HEK293 (cell line): ENCODE measurements around the gene VANGL2.
A peak's percentile ranks its signal among the peaks of the same experiment; 100 is the strongest.

Experiments used
- CTCF ChIA-PET: fragments of 350-600 bp; formaldehyde crosslinking; extraction: SDS; loops from one replicate; lab custom pipeline; 2021; ENCODE audit warnings: antibody characterized with exemption; lab: Yijun Ruan, JAX
- POLR2A ChIA-PET: fragments of 300-600 bp; formaldehyde crosslinking; extraction: SDS; loops from one replicate; lab custom pipeline; 2020; ENCODE audit warnings: antibody characterized with exemption, inconsistent platforms; lab: Yijun Ruan, JAX
- H3K27ac ChIP-seq: fragments of 200-500 bp; sonication (Bioruptor generic); 2 replicates; pipeline ENCODE4 v1.5.1; 2014; ENCODE audit warnings: low read depth, low read length, control low read depth, inconsistent platforms; ENCODE audit errors: extremely low read depth
- H3K36me3 ChIP-seq, 2 experiments: fragments of 200-500 bp in 1 of 2; sonication (Bioruptor generic) in 1 of 2; 1 replicate in 1 of 2; 2 replicates in 1 of 2; pipeline ENCODE4 v1.5.1; 2014 to 2017; ENCODE audit warnings: inconsistent platforms in 2 of 2, low read length in 2 of 2; ENCODE audit not compliant: control insufficient read depth in 2 of 2, insufficient read depth in 1 of 2
- H3K4me1 ChIP-seq: fragments of 200-500 bp; sonication (Bioruptor generic); 2 replicates; pipeline ENCODE4 v1.5.1; 2014; ENCODE audit warnings: mild to moderate bottlenecking, low read length, inconsistent platforms; ENCODE audit not compliant: control insufficient read depth, insufficient read depth
- H3K4me3 ChIP-seq: 2 replicates; pipeline ENCODE4 v1.5.1; 2011; ENCODE audit warnings: low read depth, mild to moderate bottlenecking, control low read depth, low read length, moderate library complexity
- H3K9me3 ChIP-seq: fragments of 200-500 bp; sonication (Bioruptor generic); 2 replicates; pipeline ENCODE4 v1.5.1; 2014; ENCODE audit warnings: low read depth, low read length, inconsistent platforms; ENCODE audit not compliant: control insufficient read depth, insufficient read depth
- KLF10 ChIP-seq: fragments of 450-650 bp; IDR thresholded peaks from 2 replicates; pipeline ENCODE4 v1.5.1; 2018; ENCODE audit warnings: missing biosample characterization, mild to moderate bottlenecking, missing genetic modification characterization
- KLF7 ChIP-seq: fragments of 450-650 bp; formaldehyde crosslinking; IDR thresholded peaks from 2 replicates; pipeline ENCODE4 v1.5.1; 2016; ENCODE audit warnings: missing biosample characterization, missing genetic modification characterization, borderline replicate concordance
- KLF9 ChIP-seq: fragments of 450-650 bp; formaldehyde crosslinking; IDR thresholded peaks from 2 replicates; pipeline ENCODE4 v1.5.1; 2016; ENCODE audit warnings: missing biosample characterization, missing genetic modification characterization, low read depth
- REPIN1 ChIP-seq: fragments of 450-650 bp; formaldehyde crosslinking; IDR thresholded peaks from 2 replicates; pipeline ENCODE4 v1.5.1; 2017; ENCODE audit warnings: missing biosample characterization, missing genetic modification characterization, low read depth
- SCRT1 ChIP-seq: fragments of 450-650 bp; formaldehyde crosslinking; IDR thresholded peaks from 2 replicates; pipeline ENCODE4 v1.5.1; 2016; ENCODE audit warnings: missing biosample characterization, missing genetic modification characterization, borderline replicate concordance
- ZBTB1 ChIP-seq: fragments of 450-650 bp; formaldehyde crosslinking; IDR thresholded peaks from 2 replicates; pipeline ENCODE4 v1.5.1; 2016; ENCODE audit warnings: missing biosample characterization, missing genetic modification characterization
- ZBTB7A ChIP-seq: fragments of 450-650 bp; formaldehyde crosslinking; IDR thresholded peaks from 2 replicates; pipeline ENCODE4 v1.5.1; 2016; ENCODE audit warnings: low read depth, missing biosample characterization, missing genetic modification characterization
- ZFP3 ChIP-seq: fragments of 450-650 bp; formaldehyde crosslinking; IDR thresholded peaks from 2 replicates; pipeline ENCODE4 v1.5.1; 2016; ENCODE audit warnings: low read depth, missing biosample characterization, missing genetic modification characterization
- ZNF140 ChIP-seq: fragments of 450-650 bp; formaldehyde crosslinking; IDR thresholded peaks from 2 replicates; pipeline ENCODE4 v1.5.1; 2016; ENCODE audit warnings: missing biosample characterization, missing genetic modification characterization
- ZNF155 ChIP-seq: fragments of 450-650 bp; formaldehyde crosslinking; IDR thresholded peaks from 2 replicates; pipeline ENCODE4 v1.5.1; 2016; ENCODE audit warnings: missing biosample characterization, missing genetic modification characterization
- ZNF221 ChIP-seq: fragments of 450-650 bp; formaldehyde crosslinking; IDR thresholded peaks from 2 replicates; pipeline ENCODE4 v1.5.1; 2017; ENCODE audit warnings: missing biosample characterization, missing genetic modification characterization, borderline replicate concordance
- ZNF266 ChIP-seq: fragments of 450-650 bp; formaldehyde crosslinking; IDR thresholded peaks from 2 replicates; pipeline ENCODE4 v1.5.1; 2016; ENCODE audit warnings: missing biosample characterization, missing genetic modification characterization, low read depth
- ZNF274 ChIP-seq, 2 experiments: fragments of 200-500 bp in 1 of 2; fragments of 450-650 bp in 1 of 2; sonication (Bioruptor generic) in 1 of 2; formaldehyde crosslinking in 1 of 2; IDR thresholded peaks; 2 replicates each; pipeline versions ENCODE4 v1.5.1 to v1.6.1; 2014 to 2016; ENCODE audit warnings: borderline replicate concordance in 1 of 2, inconsistent platforms in 1 of 2, low read length in 1 of 2, missing biosample characterization in 1 of 2, missing genetic modification characterization in 1 of 2
- ZNF341 ChIP-seq: fragments of 450-650 bp; formaldehyde crosslinking; IDR thresholded peaks from 2 replicates; pipeline ENCODE4; 2016; ENCODE audit warnings: low read depth, missing biosample characterization, missing genetic modification characterization
- ZNF423 ChIP-seq: fragments of 450-650 bp; formaldehyde crosslinking; IDR thresholded peaks from 2 replicates; pipeline ENCODE4 v1.5.1; 2016; ENCODE audit warnings: missing biosample characterization, missing genetic modification characterization
- ZNF510 ChIP-seq: fragments of 450-650 bp; formaldehyde crosslinking; IDR thresholded peaks from 2 replicates; pipeline ENCODE4 v1.5.1; 2018; ENCODE audit warnings: mild to moderate bottlenecking, missing genetic modification characterization, missing biosample characterization; ENCODE audit not compliant: insufficient replicate concordance
- ZNF571 ChIP-seq: fragments of 450-650 bp; formaldehyde crosslinking; IDR thresholded peaks from 2 replicates; pipeline ENCODE4 v1.5.0; 2017; ENCODE audit warnings: missing biosample characterization, missing genetic modification characterization
- ZNF624 ChIP-seq: fragments of 450-650 bp; formaldehyde crosslinking; IDR thresholded peaks from 2 replicates; pipeline ENCODE4 v1.5.1; 2017; ENCODE audit warnings: missing biosample characterization, missing genetic modification characterization
- ZNF654 ChIP-seq: fragments of 450-650 bp; formaldehyde crosslinking; IDR thresholded peaks from 2 replicates; pipeline ENCODE4 v1.5.1; 2016; ENCODE audit warnings: low read depth, missing biosample characterization, missing genetic modification characterization
- ZNF843 ChIP-seq: fragments of 450-650 bp; formaldehyde crosslinking; IDR thresholded peaks from 2 replicates; pipeline ENCODE4 v1.5.1; 2016; ENCODE audit warnings: missing biosample characterization, missing genetic modification characterization
- ZSCAN16 ChIP-seq: fragments of 450-650 bp; formaldehyde crosslinking; IDR thresholded peaks from 2 replicates; pipeline ENCODE4 v1.5.1; 2016; ENCODE audit warnings: missing biosample characterization, missing genetic modification characterization
- ZSCAN5A ChIP-seq: fragments of 450-650 bp; formaldehyde crosslinking; IDR thresholded peaks from 2 replicates; pipeline ENCODE4 v1.5.1; 2016; ENCODE audit warnings: missing biosample characterization, missing genetic modification characterization
- TF ChIP-seq, protein P1 (sequence below): fragments of 450-650 bp; formaldehyde crosslinking; IDR thresholded peaks from 2 replicates; pipeline ENCODE4 v1.5.1; 2016; ENCODE audit warnings: missing biosample characterization, missing genetic modification characterization
- TF ChIP-seq, protein P2 (sequence below): fragments of 450-650 bp; formaldehyde crosslinking; IDR thresholded peaks from 2 replicates; pipeline ENCODE4 v1.5.1; 2016; ENCODE audit warnings: missing biosample characterization, missing genetic modification characterization

VANGL2 gene

DNA sequence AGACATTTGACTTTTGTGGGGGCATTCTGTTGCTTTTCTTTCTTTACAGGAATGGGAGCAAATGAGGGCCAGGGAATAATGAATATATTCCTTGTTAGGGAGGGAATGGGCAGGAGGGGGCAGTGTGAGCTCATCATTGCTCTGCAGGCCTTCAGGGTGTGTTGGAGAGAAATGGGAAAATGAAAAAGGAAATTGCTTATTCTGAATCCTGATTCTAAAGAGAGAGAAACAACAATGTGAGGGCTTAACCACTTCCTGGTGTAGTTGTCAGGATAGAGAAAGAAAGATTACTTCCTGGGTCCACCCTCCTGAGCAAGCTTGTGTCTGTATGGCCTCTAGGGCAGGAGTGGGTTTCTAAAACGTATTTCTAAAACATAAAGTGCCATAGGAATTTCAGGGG is 28.3 kb downstream of the VANGL2 start:
- H3K4me3 ChIP-seq: no peak overlapping the region
- H3K36me3 ChIP-seq: peaks cover 0 to 42% of the 10 kb centered on the region in 2 experiments; a peak in 1 of 3 replicates
- no peak overlapping the region for H3K27ac ChIP-seq
- no peaks in the 10 kb centered on the region for H3K9me3 ChIP-seq
- no peaks in the 10 kb centered on the region for H3K4me1 ChIP-seq
- ChIA-PET POLR2A (interaction anchor here (0.9 kb wide), 1 partner anchor 20 kb away, joined by 3 read pairs; no protein-coding TSS in a partner anchor), CTCF (interaction anchor here (0.6 to 2.0 kb wide), 26 partner anchors 10 to 525 kb away, joined by 3 to 24 read pairs (median 4); no protein-coding TSS in a partner anchor)
- TF ChIP-seq, protein P1, sequence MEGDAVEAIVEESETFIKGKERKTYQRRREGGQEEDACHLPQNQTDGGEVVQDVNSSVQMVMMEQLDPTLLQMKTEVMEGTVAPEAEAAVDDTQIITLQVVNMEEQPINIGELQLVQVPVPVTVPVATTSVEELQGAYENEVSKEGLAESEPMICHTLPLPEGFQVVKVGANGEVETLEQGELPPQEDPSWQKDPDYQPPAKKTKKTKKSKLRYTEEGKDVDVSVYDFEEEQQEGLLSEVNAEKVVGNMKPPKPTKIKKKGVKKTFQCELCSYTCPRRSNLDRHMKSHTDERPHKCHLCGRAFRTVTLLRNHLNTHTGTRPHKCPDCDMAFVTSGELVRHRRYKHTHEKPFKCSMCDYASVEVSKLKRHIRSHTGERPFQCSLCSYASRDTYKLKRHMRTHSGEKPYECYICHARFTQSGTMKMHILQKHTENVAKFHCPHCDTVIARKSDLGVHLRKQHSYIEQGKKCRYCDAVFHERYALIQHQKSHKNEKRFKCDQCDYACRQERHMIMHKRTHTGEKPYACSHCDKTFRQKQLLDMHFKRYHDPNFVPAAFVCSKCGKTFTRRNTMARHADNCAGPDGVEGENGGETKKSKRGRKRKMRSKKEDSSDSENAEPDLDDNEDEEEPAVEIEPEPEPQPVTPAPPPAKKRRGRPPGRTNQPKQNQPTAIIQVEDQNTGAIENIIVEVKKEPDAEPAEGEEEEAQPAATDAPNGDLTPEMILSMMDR (tag by site-specific recombination): peak; percentile 65
- TF ChIP-seq ZNF274 (IDR thresholded peaks at IDR 0.05; ENCODE audit: low read length): no peak
- TF ChIP-seq ZNF274 (tag by site-specific recombination; IDR thresholded peaks at IDR 0.05; ENCODE audit: borderline replicate concordance): no peak
- TF ChIP-seq ZNF654 (tag by site-specific recombination): peak; percentile 69
- TF ChIP-seq ZBTB7A: no peak

- Histone ChIP-seq H3K27ac (no peak overlapping the region), H3K4me1 (no peaks in the 10 kb centered on the region), H3K4me3 (no peak overlapping the region), H3K9me3 (no peaks in the 10 kb centered on the region), H3K36me3 (peaks cover 0 to 37% of the 10 kb centered on the region in 2 experiments; a peak in 1 of 3 replicates)
- TF ChIP-seq ZNF843 (tag by site-specific recombination) (no peak), ZNF624 (tag by site-specific recombination) (no peak), ZNF341 (tag by site-specific recombination) (no peak), SCRT1 (tag by site-specific recombination) (no peak), ZNF266 (tag by site-specific recombination) (no peak), ZSCAN16 (no peak), ZNF221 (tag by site-specific recombination) (no peak), REPIN1 (no peak), ZBTB1 (tag by site-specific recombination) (no peak), ZNF155 (no peak), ZNF510 (tag by site-specific recombination) (no peak), ZNF571 (no peak), KLF10 (tag by site-specific recombination) (no peak), ZFP3 (tag by site-specific recombination) (no peak), ZSCAN5A (tag by site-specific recombination) (no peak), ZNF423 (tag by site-specific recombination) (no peak), ZNF140 (tag by site-specific recombination) (no peak), KLF9 (tag by site-specific recombination) (no peak), KLF7 (tag by site-specific recombination) (no peak)
- TF ChIP-seq, protein P2, sequence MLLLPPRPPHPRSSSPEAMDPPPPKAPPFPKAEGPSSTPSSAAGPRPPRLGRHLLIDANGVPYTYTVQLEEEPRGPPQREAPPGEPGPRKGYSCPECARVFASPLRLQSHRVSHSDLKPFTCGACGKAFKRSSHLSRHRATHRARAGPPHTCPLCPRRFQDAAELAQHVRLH (tag by site-specific recombination): no peak
- ChIA-PET CTCF (interaction anchor here (0.9 to 2.0 kb wide), 16 partner anchors 11 to 245 kb away, joined by 3 to 24 read pairs (median 4); no protein-coding TSS in a partner anchor), POLR2A (no interaction called here)
Observed at GRCh38 chr1:160429125-160429561, 28.8 kb downstream of the VANGL2 start.
